ENCODE results near the gene IDE.

DNA sequence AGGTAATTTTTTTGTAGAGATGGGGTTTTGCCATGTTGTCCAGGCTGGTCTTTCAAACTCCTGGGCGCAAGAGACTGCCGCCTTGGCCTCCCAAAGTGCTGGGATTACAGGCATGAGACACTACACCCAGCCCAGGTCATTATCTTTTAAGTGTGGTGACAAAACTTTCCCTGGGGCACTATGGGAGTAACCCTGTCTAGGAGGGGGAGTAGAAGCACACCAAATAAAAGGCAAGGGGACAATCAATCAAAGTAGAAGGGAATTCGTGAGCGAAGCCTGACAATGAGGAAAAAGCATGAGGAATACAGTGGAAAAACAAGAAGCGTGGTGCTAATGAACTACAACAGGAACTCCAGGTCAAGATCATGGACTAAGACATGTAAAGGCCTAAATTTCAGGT is 31.4 kb downstream of the IDE start:
- TF ChIP-seq, protein P1, sequence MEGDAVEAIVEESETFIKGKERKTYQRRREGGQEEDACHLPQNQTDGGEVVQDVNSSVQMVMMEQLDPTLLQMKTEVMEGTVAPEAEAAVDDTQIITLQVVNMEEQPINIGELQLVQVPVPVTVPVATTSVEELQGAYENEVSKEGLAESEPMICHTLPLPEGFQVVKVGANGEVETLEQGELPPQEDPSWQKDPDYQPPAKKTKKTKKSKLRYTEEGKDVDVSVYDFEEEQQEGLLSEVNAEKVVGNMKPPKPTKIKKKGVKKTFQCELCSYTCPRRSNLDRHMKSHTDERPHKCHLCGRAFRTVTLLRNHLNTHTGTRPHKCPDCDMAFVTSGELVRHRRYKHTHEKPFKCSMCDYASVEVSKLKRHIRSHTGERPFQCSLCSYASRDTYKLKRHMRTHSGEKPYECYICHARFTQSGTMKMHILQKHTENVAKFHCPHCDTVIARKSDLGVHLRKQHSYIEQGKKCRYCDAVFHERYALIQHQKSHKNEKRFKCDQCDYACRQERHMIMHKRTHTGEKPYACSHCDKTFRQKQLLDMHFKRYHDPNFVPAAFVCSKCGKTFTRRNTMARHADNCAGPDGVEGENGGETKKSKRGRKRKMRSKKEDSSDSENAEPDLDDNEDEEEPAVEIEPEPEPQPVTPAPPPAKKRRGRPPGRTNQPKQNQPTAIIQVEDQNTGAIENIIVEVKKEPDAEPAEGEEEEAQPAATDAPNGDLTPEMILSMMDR (conservative IDR thresholded peaks at IDR 0.05; ENCODE audit: low read depth, low read length), result no peak
- no peak for TF ChIP-seq FOS (IDR thresholded peaks at IDR 0.05; ENCODE audit: low read depth, low read length)
- TF ChIP-seq RAD21 (IDR thresholded peaks at IDR 0.05; ENCODE audit: low read length), result no peak
- no peak for TF ChIP-seq POLR2A (IDR thresholded peaks at IDR 0.05; ENCODE audit: low read depth, low read length)
- no peak for TF ChIP-seq BHLHE40 (IDR thresholded peaks at IDR 0.05; ENCODE audit: low read depth, low read length)
- no peak for TF ChIP-seq CHD1 (IDR thresholded peaks at IDR 0.05; ENCODE audit: low read depth, low read length)
- no peak for TF ChIP-seq RFX5 (IDR thresholded peaks at IDR 0.05; ENCODE audit: low read depth, low read length)
- no peak for TF ChIP-seq SMC3 (IDR thresholded peaks at IDR 0.05; ENCODE audit: low read depth, low read length)
